NCI-H446 (cell line): Measurements from ENCODE around the gene ACY1.

Source experiments
- DNase-seq, 2 experiments: peaks; one replicate each; lab custom pipeline; 2025; lab: John Stamatoyannopoulos, UW

ACY1 gene

DNA sequence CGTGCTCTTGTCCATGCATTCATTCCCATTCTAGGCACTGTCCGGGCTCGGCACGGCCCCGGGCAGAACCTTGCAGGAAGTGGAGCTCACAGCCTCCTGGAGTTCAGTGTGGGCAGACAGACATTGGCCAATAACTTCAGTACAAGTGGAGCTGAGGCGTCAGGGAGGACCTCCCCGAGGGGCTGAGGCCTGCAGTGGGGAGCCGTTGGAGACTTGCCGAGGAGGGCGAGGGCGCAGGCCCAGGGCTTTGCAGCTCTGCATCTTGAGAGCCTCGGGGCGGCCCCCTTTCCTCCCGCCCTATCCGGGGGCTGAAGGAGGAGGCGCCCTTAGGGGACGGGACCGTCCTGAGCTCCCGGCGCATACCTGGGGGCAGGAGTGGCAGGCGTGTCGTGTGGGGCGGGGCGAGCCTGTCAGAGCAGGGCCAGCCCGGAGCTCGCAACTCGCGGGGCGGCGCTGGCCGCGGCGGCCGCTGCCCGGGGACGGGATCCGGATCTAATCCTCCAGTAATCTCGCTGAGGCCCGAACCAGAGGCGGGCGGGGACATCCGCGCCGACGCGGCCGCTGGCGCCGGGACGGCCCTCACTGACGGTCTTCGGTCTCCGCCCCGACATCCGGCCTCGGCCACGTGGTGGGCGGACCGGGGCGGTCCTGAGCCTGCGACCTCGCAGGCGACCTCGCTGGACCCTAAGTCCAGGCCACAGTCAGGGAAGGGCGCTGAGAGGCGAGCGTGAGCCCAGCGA is at the start of gene ACY1:
TSS of gene ACY1 (plus strand) at position 698 of the 740 bp plus-strand sequence. CDS start 530 bp downstream, outside the sequence.
- DNase-seq: peak in 1 of 2 experiments; percentile 56

DNA sequence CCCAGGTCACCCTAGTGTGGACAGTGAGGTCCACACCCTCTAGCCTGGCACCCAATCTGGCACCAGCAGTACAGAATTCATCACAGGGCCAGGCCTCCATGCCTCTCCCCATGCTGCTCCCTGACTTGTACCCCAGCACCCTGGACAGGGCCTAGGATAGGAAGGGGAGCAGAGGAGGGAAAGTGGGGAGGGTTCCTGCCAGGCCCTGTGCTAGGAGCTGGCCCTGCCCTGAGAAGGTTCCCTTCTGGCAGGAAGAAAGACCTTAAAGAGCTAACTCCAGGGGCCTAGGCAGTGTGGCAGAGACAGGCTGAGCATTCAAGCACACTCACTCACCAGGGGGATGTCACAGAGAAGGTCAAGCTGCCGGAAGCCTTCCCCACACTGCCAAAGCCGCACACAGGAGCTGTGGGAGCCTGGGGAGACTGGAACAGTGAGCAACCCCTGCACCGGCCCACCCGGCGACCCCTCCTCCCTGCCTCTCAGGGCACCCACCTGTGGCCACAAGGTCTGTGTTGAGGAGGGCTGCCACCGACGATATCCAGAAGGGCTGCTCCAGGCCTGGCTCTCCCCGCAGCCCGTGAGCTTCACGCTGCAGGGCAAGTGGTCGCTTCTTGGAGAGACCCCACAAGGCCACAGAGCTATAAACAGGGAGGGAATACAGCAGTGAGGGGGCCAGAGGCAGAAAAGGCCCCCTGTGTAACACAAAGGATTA is 49.0 kb upstream of the ACY1 start:
- no peak for DNase-seq

DNA sequence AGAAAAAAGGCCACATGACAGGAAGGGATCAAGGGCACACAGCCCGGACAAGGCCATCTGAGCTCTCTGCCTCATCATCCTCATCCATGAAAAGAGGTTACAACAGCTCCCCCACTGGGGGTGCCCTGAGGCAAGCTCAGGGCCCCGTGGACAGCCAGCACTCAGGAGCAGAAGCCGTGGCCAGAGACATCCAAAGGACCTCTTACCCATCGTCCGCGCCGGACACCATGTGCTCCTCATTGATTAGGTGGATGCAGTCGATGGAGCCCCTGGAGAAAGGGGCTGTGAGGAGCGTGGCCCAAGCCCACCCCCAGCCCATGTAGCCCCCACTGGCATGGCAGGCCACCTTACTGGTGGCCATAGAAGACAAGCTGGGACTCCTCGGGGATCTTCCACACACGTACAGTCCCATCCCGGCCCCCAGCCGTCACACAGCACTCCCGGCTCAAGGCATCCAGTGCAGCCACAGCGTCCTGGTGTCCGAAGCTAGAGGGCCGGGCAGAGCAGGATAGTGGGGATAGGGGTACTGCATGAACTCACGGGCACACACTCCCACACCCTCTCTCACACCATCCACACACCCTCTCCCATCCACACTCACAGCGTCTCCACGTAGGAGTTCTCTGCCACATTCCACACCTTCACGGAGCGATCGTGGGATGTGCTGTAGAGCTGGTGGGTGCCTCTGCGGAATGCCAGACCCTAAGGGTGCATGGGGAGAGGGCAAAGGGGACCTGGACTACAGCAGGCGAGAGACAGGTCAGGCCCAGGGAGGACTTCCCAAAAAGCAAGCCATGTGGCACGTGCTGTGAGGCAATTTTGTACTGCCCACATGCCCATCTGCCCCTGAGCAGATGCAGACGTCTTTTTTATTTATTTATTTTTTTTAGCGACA is 48.1 kb upstream of the ACY1 start:
- no peak for DNase-seq

DNA sequence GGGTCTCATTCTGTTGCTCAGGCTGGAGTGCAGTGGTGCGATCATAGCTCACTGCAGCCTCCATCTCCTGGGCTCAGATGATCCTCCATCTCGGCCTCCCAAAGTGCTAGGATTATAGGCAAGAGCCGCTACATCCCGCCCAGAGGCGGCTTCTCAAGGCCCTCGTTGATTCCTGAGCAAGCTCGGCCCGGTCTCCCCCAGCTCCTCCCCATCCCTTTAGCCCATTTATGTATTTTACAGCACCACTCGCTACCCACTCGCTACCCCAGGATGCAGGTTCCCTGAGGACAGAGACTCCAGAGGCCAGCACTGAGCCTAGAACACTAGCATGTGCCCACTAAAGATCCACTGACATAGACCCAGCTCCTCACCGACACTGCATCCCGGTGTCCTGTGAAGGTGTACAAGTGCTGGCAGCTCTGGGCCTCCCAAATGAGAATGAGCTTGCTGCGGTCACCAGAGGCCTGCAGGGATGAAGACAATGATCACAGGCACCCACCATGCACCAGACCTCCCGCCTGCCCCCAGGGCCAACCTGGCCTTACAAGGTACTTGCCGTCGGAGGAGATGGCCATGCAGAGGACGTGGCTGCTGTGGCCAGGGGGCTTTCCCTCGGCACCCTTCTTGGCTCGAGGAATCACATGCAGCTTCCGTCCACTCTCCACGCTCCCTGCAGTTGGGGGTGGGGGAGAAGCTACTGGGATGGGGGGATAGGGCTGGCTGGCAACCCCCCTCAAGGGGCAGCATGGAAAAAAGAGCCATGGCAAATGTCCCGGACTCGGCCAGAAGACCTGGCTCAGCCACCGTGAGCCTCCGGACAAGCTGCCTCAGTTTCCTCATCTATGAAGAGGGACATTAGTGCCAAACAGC is 47.2 kb upstream of the ACY1 start:
- DNase-seq: no peak

DNA sequence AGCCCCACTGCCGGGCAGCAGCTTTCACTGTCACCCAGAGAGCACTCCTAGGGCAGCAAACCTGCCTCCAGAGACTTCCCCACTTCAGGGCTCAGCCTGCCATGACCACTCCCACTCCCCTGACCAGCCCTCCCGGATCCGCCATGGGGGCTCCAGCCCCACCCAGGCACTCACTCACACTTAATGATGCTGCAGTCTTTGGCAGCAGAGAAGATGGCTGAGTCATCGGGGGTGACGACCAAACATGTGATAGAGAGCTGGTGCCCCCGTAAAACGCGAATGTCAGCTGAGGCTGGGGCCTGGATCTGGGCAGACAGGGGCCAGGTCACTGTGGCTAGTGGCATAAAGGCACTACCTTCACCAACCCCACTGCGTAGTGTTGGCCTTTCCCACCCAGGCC is 46.3 kb upstream of the ACY1 start:
- no peak for DNase-seq

DNA sequence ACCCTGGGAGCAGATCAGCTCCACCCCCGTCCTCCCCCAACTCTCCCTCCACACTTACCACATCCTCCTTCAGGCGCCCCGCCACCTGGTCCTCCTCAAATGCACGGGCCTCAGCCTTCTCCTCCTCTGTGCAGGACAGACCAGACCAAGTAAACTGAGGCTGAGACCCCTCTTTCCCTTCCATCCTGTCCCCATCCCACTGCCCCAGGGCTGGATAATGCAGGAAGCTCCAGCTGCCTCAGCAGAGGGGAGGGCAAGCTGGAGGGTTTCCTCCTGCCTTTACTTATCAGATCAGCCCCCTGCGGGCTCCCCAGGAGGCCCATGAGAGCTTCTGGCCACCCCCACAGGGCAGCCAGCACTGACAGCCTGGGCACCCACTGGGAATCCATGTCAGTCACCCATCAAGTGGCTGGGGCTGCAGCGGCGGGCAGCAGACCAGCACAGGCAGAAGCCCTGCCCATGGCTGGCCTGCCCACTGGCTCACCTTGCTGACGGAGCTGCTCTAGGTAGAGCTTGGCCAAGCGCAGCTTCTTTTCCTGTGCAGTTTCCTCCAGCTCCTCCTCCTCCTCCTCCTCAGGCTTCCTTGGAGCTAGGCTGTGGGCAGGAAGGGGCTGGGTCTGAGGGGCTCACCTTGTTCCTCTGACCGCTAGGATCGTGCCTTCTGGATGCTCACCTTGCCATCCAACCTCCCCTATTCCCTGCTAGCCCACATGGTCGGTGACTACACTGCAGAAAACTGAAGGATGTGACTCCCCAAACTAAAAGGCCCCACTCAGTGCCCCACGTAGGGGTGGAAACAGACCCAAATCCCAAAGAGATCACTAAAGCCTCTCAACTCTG is 45.5 kb upstream of the ACY1 start:
- no peak for DNase-seq

DNA sequence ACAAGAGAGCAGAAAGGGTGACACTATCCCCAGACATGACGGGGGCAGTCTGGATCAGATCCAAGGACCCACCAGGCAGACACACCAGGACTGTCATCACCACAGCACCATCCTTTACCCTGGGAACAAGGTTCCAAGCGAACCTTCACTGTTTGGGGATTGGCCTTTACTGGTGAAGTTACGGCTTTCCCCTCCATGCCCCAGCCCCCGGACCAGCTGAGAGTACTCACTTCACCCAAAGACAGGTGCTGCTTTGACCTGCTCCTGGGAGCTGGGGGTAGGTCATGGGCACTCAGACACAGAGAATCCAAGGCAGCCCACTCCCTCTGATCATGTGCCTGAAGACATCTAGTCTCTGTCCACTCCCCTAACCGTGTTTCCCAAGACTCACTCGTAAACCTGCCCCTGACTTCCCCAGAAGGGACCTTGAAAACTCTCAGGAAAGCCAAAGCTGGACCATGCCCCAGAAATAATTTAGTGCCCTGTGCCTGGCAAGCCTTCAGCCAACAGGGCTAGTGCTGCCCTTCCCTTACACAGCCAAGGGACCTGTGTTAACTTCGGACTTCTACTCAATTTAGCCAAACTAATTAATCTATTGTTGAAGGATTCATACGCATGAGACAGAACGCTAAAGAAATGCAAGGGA is 44.4 kb upstream of the ACY1 start:
- no peak for DNase-seq

DNA sequence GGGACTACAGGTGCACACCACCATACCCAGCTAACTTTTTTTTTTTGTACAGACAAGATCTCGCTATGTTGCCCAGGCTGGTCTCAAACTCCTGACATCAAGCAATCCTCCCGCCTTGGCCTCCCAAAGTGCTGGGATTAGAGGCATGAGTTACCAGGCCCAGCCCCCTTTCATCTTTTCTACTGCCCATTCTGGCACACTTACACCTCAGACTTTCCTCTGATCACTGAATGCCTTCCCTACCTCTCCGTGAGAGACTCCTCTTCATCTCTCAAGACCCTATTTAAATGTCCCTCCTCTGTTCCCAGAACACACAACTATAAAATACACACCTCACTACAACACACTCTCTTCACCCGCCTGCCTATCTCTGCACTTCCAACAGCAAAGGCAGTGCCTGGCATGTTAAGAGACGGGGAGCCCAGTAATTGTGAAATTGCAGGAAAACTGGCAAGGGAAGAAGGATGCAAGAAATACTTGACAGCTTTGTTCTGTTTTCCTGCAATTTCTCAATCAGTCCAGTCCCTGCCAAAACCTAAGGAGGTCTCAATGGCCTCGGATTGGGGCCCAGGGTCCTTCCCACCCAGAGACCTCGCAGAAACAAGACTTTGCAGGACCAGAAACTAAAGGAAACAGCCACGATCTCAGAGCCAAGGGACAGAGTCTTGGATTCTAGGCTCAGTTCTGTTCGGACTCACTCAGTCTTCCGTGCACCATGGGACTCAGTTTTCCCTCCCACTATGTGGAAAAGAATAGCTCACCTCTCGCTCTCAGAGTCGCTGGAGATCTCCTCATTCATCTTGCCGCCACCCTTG is 42.5 kb upstream of the ACY1 start:
- DNase-seq: no peak

DNA sequence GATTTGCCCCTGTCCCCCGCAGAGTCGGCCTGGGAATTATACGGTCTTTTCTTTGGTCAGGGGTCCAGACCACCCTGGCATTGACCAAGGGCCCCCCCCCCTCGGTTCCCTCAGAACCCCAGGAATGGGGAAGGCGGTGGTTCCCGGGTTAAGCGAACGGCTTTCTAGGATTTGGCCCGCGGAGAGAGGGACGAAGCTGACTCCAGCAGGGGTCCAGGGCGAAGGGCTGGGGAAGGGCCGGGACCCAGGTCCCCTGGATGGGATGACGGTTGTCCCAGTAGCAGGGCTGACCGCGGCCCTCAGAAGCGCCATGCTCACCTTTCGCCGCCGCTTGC is 41.9 kb upstream of the ACY1 start:
- no peak for DNase-seq

DNA sequence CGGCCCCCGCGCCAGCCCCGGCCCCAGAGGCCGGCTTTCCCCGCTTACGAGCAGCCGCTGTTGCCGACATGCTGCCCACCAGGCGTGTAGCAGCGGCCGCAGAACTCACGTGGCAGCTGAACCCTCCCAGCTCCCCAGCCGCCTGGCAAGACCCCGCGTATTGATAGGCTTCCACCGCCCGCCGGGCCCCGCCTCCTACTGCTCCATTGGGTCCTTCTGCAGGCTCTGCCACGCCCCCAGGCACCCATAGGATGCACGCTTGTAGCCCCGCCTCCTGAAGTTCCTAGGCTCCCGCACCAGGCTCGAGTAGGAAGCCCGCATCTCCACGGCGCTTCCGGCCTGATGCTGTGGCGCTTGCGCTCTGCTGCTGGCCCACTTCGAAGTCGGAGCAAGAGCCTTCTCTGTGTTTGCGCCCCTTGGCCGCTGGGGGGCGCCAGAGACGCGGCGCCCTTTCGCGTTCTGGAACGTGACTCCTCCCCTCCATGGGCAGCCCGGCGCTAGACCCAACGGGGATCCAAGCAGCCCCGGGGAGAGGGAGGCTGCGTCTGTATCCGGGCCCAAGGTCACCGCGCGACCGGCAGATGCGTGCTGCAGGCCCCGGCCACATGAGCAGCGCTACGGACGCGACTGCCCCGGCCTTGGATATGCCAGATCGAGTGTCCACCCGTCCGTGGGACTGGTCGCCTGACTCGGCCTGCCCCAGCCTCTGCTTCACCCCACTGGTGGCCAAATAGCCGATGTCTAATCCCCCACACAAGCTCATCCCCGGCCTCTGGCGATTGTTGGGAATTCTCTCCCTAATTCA is 41.3 kb upstream of the ACY1 start, which contains the start of the genes PARP3 and RRP9:
TSS of gene PARP3 (plus strand) at position 566 of the 805 bp plus-strand sequence. CDS start 993 bp downstream, outside the sequence.
TSS of gene RRP9 (minus strand) at position 107 of the 805 bp plus-strand sequence. CDS start at position 70, 37 bp downstream.
- DNase-seq: peak; percentile 90 to 98

DNA sequence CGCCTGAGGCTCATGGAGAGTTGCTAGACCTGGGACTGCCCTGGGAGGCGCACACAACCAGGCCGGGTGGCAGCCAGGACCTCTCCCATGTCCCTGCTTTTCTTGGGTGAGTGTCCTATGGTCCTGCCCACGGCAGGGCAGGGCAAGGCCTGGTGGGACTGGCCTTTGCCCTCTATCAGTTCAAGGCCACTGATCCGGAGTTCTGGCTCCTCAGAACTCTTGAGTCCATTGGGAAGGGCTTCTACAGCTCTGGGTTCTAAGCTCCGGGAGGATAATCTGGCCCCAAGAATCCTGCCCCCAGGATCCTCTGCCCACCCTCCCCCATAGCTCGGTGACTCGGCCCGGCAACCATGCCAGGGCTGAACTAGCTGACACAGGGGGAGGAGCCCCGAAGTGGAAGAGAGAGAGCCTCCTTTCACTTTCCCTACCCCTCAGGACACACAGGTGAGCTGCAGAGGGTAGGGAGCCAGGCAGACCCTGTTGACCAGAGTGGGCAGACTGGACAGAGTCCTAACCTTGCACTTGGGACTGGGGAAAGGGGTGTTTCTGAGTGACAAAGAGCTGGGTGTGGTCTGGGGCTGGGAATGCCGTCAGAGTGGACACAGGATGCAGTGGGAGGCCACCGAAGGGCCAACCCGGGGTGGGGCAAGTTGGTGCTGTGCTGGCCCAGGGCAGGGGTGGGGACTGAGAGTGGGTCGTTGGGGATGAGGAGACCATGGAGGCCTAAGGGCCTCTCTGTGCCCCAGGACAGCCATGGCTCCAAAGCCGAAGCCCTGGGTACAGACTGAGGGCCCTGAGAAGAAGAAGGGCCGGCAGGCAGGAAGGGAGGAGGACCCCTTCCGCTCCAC is 40.5 kb upstream of the ACY1 start:
- DNase-seq: no peak

DNA sequence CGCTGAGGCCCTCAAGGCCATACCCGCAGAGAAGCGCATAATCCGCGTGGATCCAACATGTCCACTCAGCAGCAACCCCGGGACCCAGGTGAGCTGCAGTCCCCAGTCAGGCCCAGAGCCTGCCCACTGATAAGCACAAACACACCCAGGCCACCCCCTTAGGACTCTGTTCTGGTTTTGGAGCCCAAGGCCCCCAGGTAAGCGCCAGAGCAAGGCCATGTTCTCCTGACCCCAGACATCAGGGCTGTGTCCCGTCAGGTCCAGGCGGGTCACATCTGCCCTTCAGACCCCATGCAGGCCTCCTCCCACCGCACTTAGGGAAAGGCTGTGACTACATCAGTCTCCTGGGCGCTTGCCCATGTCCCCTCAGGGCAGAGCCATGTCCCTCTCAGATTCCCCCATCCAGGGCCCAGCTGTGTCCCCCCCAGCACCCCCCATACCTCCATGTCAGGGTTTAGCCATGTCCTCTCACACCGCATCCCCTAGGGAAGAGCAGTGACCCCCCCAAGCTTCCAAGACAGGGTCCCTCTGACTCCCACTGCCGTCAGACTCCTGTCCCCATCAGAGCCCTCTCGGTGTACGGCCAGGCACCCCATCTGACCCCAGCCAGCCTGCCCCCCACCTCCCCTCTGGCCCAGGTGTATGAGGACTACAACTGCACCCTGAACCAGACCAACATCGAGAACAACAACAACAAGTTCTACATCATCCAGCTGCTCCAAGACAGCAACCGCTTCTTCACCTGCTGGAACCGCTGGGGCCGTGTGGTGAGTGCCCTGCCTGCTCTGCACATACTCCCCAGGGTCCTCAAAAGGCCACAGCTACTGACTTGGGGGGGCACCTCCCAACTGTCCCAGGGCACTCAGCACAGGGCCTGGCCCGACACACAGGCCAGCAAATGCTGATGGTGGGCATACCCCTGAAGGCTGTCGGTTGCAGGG is 39.6 kb upstream of the ACY1 start:
- DNase-seq: no peak

DNA sequence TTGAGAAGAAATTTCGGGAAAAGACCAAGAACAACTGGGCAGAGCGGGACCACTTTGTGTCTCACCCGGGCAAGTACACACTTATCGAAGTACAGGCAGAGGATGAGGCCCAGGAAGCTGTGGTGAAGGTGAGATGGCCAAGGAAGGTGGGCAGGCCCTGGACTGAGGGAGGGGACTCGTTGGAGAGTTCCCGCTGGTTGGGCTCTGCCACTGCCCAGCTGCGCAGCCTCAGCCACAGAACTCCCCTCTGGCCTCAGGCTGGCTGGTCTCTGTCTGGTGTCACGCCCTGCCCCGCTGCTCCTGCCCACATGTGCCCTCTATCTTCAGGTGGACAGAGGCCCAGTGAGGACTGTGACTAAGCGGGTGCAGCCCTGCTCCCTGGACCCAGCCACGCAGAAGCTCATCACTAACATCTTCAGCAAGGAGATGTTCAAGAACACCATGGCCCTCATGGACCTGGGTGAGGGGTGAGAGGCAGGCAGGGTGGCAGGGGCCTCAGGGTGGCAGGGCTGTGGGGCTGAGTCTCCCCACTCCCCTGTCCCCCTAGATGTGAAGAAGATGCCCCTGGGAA is 38.8 kb upstream of the ACY1 start:
- no peak for DNase-seq

DNA sequence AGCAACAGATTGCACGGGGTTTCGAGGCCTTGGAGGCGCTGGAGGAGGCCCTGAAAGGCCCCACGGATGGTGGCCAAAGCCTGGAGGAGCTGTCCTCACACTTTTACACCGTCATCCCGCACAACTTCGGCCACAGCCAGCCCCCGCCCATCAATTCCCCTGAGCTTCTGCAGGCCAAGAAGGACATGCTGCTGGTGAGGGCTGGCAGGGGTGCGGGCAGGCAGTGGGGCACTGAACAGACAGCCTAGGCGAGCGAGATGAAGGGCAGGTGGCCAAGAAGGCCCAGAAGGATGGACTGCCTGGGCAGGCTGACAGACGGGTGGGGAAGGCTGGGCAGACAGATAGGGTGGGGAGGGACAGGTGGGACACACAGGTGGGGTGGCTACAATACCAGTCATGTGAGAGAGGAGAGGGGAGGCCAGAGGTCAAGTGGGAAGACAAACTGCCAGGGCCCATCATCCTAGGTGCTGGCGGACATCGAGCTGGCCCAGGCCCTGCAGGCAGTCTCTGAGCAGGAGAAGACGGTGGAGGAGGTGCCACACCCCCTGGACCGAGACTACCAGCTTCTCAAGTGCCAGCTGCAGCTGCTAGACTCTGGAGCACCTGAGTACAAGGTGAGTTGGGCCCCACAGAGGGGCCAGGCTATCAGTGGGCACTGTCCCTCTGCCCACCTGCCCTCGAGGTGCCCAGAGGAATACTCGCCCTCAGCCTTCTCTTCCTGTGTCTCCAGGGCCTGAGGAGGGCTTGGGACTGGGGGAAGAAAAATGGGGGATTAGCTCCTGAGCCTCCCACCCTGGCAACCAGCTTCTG is 38.1 kb upstream of the ACY1 start:
- no peak for DNase-seq
